DOHH2 (cell line): ENCODE results near the gene PTPRN2.

Source experiments
- H3F3A ChIP-seq: fragments of 200-600 bp; sonication (generic), shearing (Covaris generic); 2 replicates; pipeline ENCODE4 v1.6.0; 2016; ENCODE audit warnings: antibody characterized with exemption, mild to moderate bottlenecking; ENCODE audit not compliant: control insufficient read depth, insufficient read depth
- H3K27ac ChIP-seq: fragments of 200-600 bp; sonication (generic); 2 replicates; pipeline ENCODE4 v1.5.1; 2014; ENCODE audit warnings: low read depth, mild to moderate bottlenecking, low read length, moderate library complexity
- H3K27me3 ChIP-seq: fragments of 200-600 bp; sonication (generic); 2 replicates; pipeline ENCODE4 v1.6.1; 2014; ENCODE audit warnings: mild to moderate bottlenecking, low read length, mixed read lengths; ENCODE audit not compliant: control insufficient read depth
- H3K36me3 ChIP-seq: fragments of 200-600 bp; sonication (generic); 2 replicates; pipeline ENCODE4 v1.6.1; 2014; ENCODE audit warnings: mild to moderate bottlenecking, low read length, moderate library complexity, mixed read lengths; ENCODE audit not compliant: control insufficient read depth
- H3K4me1 ChIP-seq: fragments of 200-600 bp; sonication (generic); 2 replicates; pipeline ENCODE4 v1.6.1; 2014; ENCODE audit warnings: mild to moderate bottlenecking, low read length, mixed read lengths; ENCODE audit not compliant: control insufficient read depth
- H3K4me2 ChIP-seq: fragments of 200-600 bp; sonication (generic); 2 replicates; pipeline ENCODE4 v1.6.0; 2014; ENCODE audit warnings: mild to moderate bottlenecking, low read length, moderate library complexity
- H3K4me3 ChIP-seq: fragments of 200-600 bp; sonication (generic); 2 replicates; pipeline ENCODE4 v1.5.1; 2014; ENCODE audit warnings: mild to moderate bottlenecking, low read length, mixed read lengths
- H3K79me2 ChIP-seq: fragments of 200-600 bp; sonication (generic); 2 replicates; pipeline ENCODE4 v1.6.1; 2014; ENCODE audit warnings: mild to moderate bottlenecking, low read length, mixed read lengths; ENCODE audit not compliant: control insufficient read depth
- H3K9me2 ChIP-seq: fragments of 200-600 bp; sonication (generic); replicated peaks from 2 replicates; pipeline ENCODE4 v1.6.1; 2014; ENCODE audit warnings: mild to moderate bottlenecking, low read length, mixed read lengths; ENCODE audit not compliant: control insufficient read depth
- H3K9me3 ChIP-seq: fragments of 200-600 bp; sonication (generic); 2 replicates; pipeline ENCODE4 v1.6.1; 2014; ENCODE audit warnings: antibody characterized with exemption, low read length, mixed read lengths; ENCODE audit not compliant: control insufficient read depth, insufficient read depth
- H4K20me1 ChIP-seq: fragments of 200-600 bp; sonication (generic); 2 replicates; pipeline ENCODE4 v1.6.0; 2014; ENCODE audit warnings: low read depth, mild to moderate bottlenecking, antibody characterized with exemption, low read length, moderate library complexity; ENCODE audit not compliant: control insufficient read depth, insufficient read depth
- EZH2phosphoT487 ChIP-seq: fragments of 200-600 bp; sonication (generic); IDR thresholded peaks from 2 replicates; pipeline ENCODE4 v1.6.1; 2017; ENCODE audit warnings: borderline replicate concordance, mild to moderate bottlenecking, antibody characterized with exemption, low read length, moderate library complexity, mixed read lengths
- TF ChIP-seq, protein P1 (sequence below): fragments of 200-600 bp; sonication (generic); IDR thresholded peaks from one replicate; pipeline ENCODE4 v1.5.1; 2014; ENCODE audit warnings: antibody characterized with exemption, mild to moderate bottlenecking, low read depth, low read length; ENCODE audit not compliant: poor library complexity, severe bottlenecking

The PTPRN2 gene

DNA sequence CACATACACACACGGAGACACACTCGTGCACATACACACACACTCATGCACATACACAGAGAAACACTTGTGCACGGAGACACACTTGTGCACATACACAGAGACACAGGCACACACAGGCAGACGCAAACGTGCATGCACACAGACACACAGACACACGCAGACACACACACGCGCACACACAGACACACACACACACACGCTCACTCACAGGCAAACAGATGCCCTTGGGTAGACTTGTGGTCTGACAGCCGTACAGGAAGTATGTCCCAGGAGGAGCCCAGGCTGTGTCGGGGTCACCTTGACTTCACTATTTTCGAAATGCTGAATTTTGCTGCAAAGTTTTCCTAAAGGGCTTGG, 712.8 kb downstream of the PTPRN2 start:
- no peaks in the 10 kb centered on the region for H3K27me3 ChIP-seq
- H3K9me3 ChIP-seq, result peaks cover 37% of the 10 kb centered on the region; the same call in 1 of the 2 replicates
- H3K79me2 ChIP-seq, result no peaks in the 10 kb centered on the region
- no peaks in the 10 kb centered on the region for H3K36me3 ChIP-seq
- H3K4me3 ChIP-seq, result no peak overlapping the region
- no peak overlapping the region for H3K27ac ChIP-seq
- no peaks in the 10 kb centered on the region for H3F3A ChIP-seq
- no peaks in the 10 kb centered on the region for H3K9me2 ChIP-seq
- TF ChIP-seq, protein P1, sequence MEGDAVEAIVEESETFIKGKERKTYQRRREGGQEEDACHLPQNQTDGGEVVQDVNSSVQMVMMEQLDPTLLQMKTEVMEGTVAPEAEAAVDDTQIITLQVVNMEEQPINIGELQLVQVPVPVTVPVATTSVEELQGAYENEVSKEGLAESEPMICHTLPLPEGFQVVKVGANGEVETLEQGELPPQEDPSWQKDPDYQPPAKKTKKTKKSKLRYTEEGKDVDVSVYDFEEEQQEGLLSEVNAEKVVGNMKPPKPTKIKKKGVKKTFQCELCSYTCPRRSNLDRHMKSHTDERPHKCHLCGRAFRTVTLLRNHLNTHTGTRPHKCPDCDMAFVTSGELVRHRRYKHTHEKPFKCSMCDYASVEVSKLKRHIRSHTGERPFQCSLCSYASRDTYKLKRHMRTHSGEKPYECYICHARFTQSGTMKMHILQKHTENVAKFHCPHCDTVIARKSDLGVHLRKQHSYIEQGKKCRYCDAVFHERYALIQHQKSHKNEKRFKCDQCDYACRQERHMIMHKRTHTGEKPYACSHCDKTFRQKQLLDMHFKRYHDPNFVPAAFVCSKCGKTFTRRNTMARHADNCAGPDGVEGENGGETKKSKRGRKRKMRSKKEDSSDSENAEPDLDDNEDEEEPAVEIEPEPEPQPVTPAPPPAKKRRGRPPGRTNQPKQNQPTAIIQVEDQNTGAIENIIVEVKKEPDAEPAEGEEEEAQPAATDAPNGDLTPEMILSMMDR, result no peak
- no peaks in the 10 kb centered on the region for H4K20me1 ChIP-seq
- H3K4me2 ChIP-seq, result no peak overlapping the region
- no peaks in the 10 kb centered on the region for H3K4me1 ChIP-seq

DNA sequence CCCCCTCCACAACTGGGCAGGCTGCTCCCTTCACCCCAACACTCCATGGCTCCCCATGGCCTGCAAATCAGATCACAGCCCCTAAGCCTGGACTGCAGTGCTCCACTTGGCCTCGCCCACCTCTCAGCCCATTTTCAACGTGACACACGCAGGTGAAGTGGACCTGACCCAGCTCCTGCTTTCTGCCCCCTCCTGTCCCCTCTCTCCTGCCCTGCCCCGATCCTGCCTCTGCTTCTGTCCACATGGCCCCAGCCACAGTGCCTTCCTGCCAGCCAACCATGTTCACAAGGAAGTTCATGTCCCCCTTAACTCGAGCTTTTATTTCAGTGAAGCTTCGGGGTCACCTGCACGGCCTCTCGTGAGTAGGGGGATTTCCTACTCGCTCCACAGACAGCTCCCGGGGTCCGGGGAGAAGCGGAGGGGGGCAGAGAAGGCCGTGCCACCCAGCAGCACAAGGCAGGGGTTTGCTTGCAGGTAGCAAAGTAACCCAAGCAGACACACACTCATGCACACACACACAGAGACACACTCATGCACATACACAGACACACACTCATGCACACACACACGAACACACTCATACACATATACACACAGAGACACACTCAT, 713.3 kb downstream of the PTPRN2 start:
- no peak overlapping the region for H3K4me2 ChIP-seq

DNA sequence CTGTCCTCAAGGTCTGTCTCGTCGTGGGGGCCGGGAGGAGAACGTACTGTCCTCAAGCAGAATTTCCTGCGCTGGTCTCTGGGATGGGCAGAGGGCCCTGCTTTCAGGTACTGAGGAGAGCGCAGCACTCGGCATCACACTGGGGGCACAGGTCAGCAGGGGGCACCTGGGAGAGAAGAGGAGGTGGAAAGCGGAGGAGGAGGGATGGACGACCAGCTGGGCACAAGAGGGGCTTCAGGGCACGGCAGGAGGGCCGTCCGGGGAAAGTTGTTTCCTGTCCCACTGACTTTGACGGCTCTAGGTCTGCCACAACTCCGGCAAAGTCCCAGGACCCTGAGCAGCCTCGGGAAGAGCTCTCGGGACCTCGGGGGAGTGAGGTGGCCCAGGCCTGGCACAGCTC, 714.0 kb downstream of the PTPRN2 start:
- Histone ChIP-seq H3K79me2 (no peaks in the 10 kb centered on the region), H3K4me2 (no peak overlapping the region), H3F3A (no peaks in the 10 kb centered on the region), H3K9me2 (no peaks in the 10 kb centered on the region), H4K20me1 (no peaks in the 10 kb centered on the region), H3K9me3 (peaks cover 30% of the 10 kb centered on the region; the same call in 1 of the 2 replicates), H3K27me3 (no peaks in the 10 kb centered on the region), H3K4me3 (no peak overlapping the region), H3K36me3 (no peaks in the 10 kb centered on the region), H3K4me1 (no peaks in the 10 kb centered on the region), H3K27ac (no peak overlapping the region)
- no peak for TF ChIP-seq EZH2phosphoT487
- TF ChIP-seq, protein P1, result no peak

More for the DNA sequence above, 713.3 kb downstream of the PTPRN2 start:
- no peaks in the 10 kb centered on the region for H3F3A ChIP-seq
- no peaks in the 10 kb centered on the region for H4K20me1 ChIP-seq
- no peaks in the 10 kb centered on the region for H3K36me3 ChIP-seq
- no peaks in the 10 kb centered on the region for H3K27me3 ChIP-seq
- no peak overlapping the region for H3K4me3 ChIP-seq
- H3K9me2 ChIP-seq, result no peaks in the 10 kb centered on the region
- no peak overlapping the region for H3K27ac ChIP-seq
- TF ChIP-seq EZH2phosphoT487, result no peak
- TF ChIP-seq, protein P1, result no peak
- no peaks in the 10 kb centered on the region for H3K4me1 ChIP-seq
- no peaks in the 10 kb centered on the region for H3K79me2 ChIP-seq
- H3K9me3 ChIP-seq, result peaks cover 33% of the 10 kb centered on the region; the same call in 1 of the 2 replicates

DNA sequence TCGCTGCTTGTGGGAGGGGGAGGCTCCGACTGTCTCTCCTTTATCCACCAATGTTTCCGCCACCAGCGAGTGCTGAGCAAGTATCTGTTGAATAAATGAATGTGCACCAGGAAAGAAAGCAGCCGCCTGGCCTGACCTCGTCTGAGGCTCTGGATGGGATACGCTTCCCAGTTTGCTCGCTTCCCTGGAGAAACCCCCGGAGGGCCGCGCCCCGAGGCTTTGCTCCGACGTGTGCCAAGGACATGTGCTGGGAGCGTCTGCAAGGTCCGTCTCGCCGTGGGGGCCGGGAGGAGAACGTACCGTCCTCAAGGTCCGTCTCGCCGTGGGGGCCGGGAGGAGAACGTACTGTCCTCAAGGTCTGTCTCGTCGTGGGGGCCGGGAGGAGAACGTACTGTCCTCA, 714.4 kb downstream of the PTPRN2 start:
- no peaks in the 10 kb centered on the region for H3K36me3 ChIP-seq
- no peaks in the 10 kb centered on the region for H3K79me2 ChIP-seq
- TF ChIP-seq, protein P1, result no peak
- no peak for TF ChIP-seq EZH2phosphoT487
- H3K4me2 ChIP-seq, result no peak overlapping the region
- no peaks in the 10 kb centered on the region for H3K4me1 ChIP-seq
- no peaks in the 10 kb centered on the region for H3K9me2 ChIP-seq
- peaks cover 30% of the 10 kb centered on the region; the same call in 1 of the 2 replicates for H3K9me3 ChIP-seq
- no peaks in the 10 kb centered on the region for H4K20me1 ChIP-seq
- no peak overlapping the region for H3K4me3 ChIP-seq
- H3F3A ChIP-seq, result no peaks in the 10 kb centered on the region
- H3K27me3 ChIP-seq, result no peaks in the 10 kb centered on the region
- no peak overlapping the region for H3K27ac ChIP-seq
